22Rv1 (cell line): ENCODE results near the gene ZBTB25.

ENCODE experiments used
- ZFX ChIP-seq: fragments of 450-650 bp; IDR thresholded peaks from 2 replicates; pipeline ENCODE4 v1.6.1; 2017; ENCODE audit warnings: antibody characterized with exemption, borderline replicate concordance
- TF ChIP-seq, protein P1 (sequence below): fragments of 450-650 bp; IDR thresholded peaks from 2 replicates; pipeline ENCODE4 v1.5.1; 2017; ENCODE audit warnings: mild to moderate bottlenecking

DNA sequence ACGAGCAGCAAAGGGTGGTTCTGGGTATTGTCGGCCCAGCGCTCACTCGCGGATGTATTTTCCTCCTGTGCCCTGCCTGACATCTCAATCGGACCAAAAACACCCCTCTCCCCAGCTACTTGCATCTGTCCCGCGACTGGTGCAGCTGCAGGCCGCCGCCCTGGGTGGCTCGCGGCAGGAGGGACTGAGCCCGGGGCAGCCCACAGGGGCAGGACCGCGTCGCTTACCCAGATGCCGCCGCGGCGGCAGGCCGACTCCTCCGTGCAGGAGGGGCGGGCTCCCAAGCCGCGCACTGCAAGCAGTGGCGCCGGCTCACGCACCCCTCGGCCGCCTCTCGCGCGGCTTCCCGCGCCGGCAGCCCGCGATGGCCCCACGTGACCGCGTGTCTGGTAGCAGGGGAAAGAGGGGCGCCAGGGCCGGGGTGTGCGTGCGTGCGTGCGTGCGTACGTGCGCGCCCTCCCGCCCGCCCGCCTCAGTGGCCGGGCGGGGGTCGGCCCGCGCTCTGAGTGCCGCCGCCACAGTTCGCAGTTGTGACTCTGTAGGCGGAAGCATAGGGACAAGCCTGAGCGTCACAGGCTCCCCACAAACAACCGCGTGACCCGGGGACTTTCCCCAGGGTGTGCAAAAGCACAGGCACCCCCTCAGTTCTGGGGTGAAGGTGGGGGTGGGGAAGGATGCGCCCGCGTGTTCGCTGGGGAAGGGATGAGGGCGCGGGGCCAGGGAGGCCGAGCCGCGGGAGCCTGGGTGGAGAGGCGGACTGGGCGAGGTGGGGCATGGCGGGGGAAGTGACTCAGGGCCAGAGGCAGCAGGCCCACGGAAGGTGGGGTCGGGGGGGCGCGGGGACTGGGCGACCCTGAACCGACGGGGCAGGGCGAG is at the start of gene ZBTB25:
- TF ChIP-seq, protein P1, sequence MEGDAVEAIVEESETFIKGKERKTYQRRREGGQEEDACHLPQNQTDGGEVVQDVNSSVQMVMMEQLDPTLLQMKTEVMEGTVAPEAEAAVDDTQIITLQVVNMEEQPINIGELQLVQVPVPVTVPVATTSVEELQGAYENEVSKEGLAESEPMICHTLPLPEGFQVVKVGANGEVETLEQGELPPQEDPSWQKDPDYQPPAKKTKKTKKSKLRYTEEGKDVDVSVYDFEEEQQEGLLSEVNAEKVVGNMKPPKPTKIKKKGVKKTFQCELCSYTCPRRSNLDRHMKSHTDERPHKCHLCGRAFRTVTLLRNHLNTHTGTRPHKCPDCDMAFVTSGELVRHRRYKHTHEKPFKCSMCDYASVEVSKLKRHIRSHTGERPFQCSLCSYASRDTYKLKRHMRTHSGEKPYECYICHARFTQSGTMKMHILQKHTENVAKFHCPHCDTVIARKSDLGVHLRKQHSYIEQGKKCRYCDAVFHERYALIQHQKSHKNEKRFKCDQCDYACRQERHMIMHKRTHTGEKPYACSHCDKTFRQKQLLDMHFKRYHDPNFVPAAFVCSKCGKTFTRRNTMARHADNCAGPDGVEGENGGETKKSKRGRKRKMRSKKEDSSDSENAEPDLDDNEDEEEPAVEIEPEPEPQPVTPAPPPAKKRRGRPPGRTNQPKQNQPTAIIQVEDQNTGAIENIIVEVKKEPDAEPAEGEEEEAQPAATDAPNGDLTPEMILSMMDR = no peak
- no peak for TF ChIP-seq ZFX
